Epithelial cell of proximal tubule (primary cell): Measurements from ENCODE around the gene WNT8A. TPM values are rescaled to one million over a fixed set of nuclear protein-coding genes. Genes with fewer than 3 reads are reported as not detected.

Source experiments
- DNase-seq: peaks from one replicate; pipeline ENCODE4 v3.0.0-alpha.2; 2011; ENCODE audit warnings: low read depth
- H3K4me3 ChIP-seq: 2 replicates; pipeline ENCODE4 v1.5.1; 2011; ENCODE audit warnings: low read depth, mild to moderate bottlenecking, low read length
- CTCF ChIP-seq: conservative IDR thresholded peaks from 2 replicates; pipeline ENCODE4 v1.5.1; 2012; ENCODE audit warnings: low read depth, mild to moderate bottlenecking, low read length
- total RNA-seq: library from RNA; depleted of rRNA; stranded (reverse); fragments of >200 nt; gene quantifications from 2 replicates; pipeline ENCODE4 v1.2.3, GENCODE V29; 2015

The WNT8A gene
- total RNA-seq, 1 donor from 2014 or later = not detected

- TF ChIP-seq CTCF = no peak
- DNase-seq = no peak
- H3K4me3 ChIP-seq = no peak overlapping the region
These were observed 19.4 kb downstream of the WNT8A start for GRCh38 chr5:138103319-138103637.

- no peak overlapping the region for H3K4me3 ChIP-seq
- no peak for DNase-seq
- TF ChIP-seq CTCF = no peak
These were observed 21.9 kb downstream of the WNT8A start for GRCh38 chr5:138105709-138106108.

GRCh38 chr5:138107213-138107612 is 23.4 kb downstream of the WNT8A start:
- no peak for DNase-seq
- H3K4me3 ChIP-seq = no peak overlapping the region
- no peak for TF ChIP-seq CTCF

GRCh38 chr5:138109463-138110265 is 25.8 kb downstream of the WNT8A start:
- H3K4me3 ChIP-seq = no peak overlapping the region
- no peak for TF ChIP-seq CTCF
- DNase-seq = no peak

- TF ChIP-seq CTCF = no peak
- H3K4me3 ChIP-seq = no peak overlapping the region
- no peak for DNase-seq
These were observed 26.6 kb downstream of the WNT8A start for GRCh38 chr5:138110266-138110963.

GRCh38 chr5:138111181-138111580 is 27.3 kb downstream of the WNT8A start:
- DNase-seq = no peak
- TF ChIP-seq CTCF = no peak
- H3K4me3 ChIP-seq = no peak overlapping the region
